Measurements from ENCODE around the gene CD34.
"Not testable (repeated sequence)": the region's sequence is repeated elsewhere in the genome, so short reads cannot be mapped to it uniquely, and the experiment has no call there.

The CD34 gene

GRCh38 chr1:207898836-207899235, 12.1 kb downstream of the CD34 start:
- DNase-seq (ENCODE audit: low read depth, low spot score), result no peak

- DNase-seq (ENCODE audit: low read depth, low spot score), result no peak
These were observed 12.7 kb downstream of the CD34 start for GRCh38 chr1:207898260-207898659.

GRCh38 chr1:207897188-207897587, 13.7 kb downstream of the CD34 start:
- DNase-seq (ENCODE audit: low read depth, low spot score), result no peak

- DNase-seq (ENCODE audit: low read depth, low spot score), result no peak
These were observed 14.4 kb downstream of the CD34 start for GRCh38 chr1:207896547-207896946.

- DNase-seq (ENCODE audit: low read depth, low spot score), result no peak
These were observed 16.2 kb downstream of the CD34 start for GRCh38 chr1:207894704-207895103.

GRCh38 chr1:207893737-207894582, 17.0 kb downstream of the CD34 start:
- DNase-seq (ENCODE audit: low read depth, low spot score), result no peak

GRCh38 chr1:207892764-207893163, 18.2 kb downstream of the CD34 start:
- no peak for DNase-seq (ENCODE audit: low read depth, low spot score)

- no peak for DNase-seq (ENCODE audit: low read depth, low spot score)
These were observed 19.8 kb downstream of the CD34 start for GRCh38 chr1:207891148-207891547.

- DNase-seq (ENCODE audit: low read depth, low spot score), result no peak
These were observed 20.7 kb downstream of the CD34 start for GRCh38 chr1:207890136-207890738.

GRCh38 chr1:207888652-207889051, 22.3 kb downstream of the CD34 start:
- DNase-seq (ENCODE audit: low read depth, low spot score), result no peak

GRCh38 chr1:207887542-207888201, 23.3 kb downstream of the CD34 start:
- no peak for DNase-seq (ENCODE audit: low read depth, low spot score)

GRCh38 chr1:207886227-207886626, 24.7 kb downstream of the CD34 start:
- DNase-seq (ENCODE audit: low read depth, low spot score), result no peak

GRCh38 chr1:207885129-207886032, 25.5 kb downstream of the CD34 start:
- DNase-seq (ENCODE audit: low read depth, low spot score), result peak; percentile 32

GRCh38 chr1:207884266-207885029, 26.5 kb downstream of the CD34 start:
- no peak for DNase-seq (ENCODE audit: low read depth, low spot score)

GRCh38 chr1:207883660-207884250, 27.2 kb downstream of the CD34 start:
- DNase-seq (ENCODE audit: low read depth, low spot score), result no peak

GRCh38 chr1:207883104-207883651, 27.7 kb downstream of the CD34 start:
- DNase-seq (ENCODE audit: low read depth, low spot score), result no peak

- DNase-seq (ENCODE audit: low read depth, low spot score), result no peak
These were observed 28.2 kb downstream of the CD34 start for GRCh38 chr1:207882692-207883091.

GRCh38 chr1:207878939-207879338, 32.0 kb downstream of the CD34 start:
- no peak for DNase-seq (ENCODE audit: low read depth, low spot score)

- not testable (repeated sequence) for DNase-seq (ENCODE audit: low read depth, low spot score)
These were observed 33.0 kb downstream of the CD34 start for GRCh38 chr1:207877914-207878313.

GRCh38 chr1:207876131-207876530, 34.8 kb downstream of the CD34 start:
- DNase-seq (ENCODE audit: low read depth, low spot score), result no peak
